ENCODE data around the gene MERTK. TPM values are rescaled to one million over a fixed set of nuclear protein-coding genes. Genes with fewer than 3 reads are reported as not detected.

The MERTK gene
- total and polyA plus RNA-seq, 2 donors from 2014 or later = 9.2 to 32.2 TPM

GRCh38 chr2:111972955-111973565 is 74.7 kb downstream of the MERTK start:
- Histone ChIP-seq H3K9ac (ENCODE audit: low read length in 3 of 3) (no peak overlapping the region), H3K4me3 (ENCODE audit: low read length in 3 of 3) (no peak overlapping the region), H3K4me1 (ENCODE audit: control insufficient read depth in 2 of 3, insufficient read depth in 2 of 3, low read depth in 1 of 3, low read length in 3 of 3) (peaks cover 0 to 5% (median 2%) of the 10 kb centered on the region in 3 donors), H3K27ac (ENCODE audit: low read depth in 2 of 2, low read length in 2 of 2) (peak overlapping the region in 1 of 2 donors; percentile 70), H3K36me3 (ENCODE audit: control insufficient read depth in 2 of 3, insufficient read depth in 3 of 3, low read length in 3 of 3) (peaks cover 0 to 7% (median 5%) of the 10 kb centered on the region in 3 donors), H3K9me3 (ENCODE audit: control insufficient read depth in 2 of 3, insufficient read depth in 1 of 3, low read length in 3 of 3) (no peaks in the 10 kb centered on the region), H3K27me3 (ENCODE audit: control insufficient read depth, insufficient read depth, low read length) (no peaks in the 10 kb centered on the region)
- intact Hi-C loops (cut with DNase I) = no loop called here
- FAIRE-seq = no peak
- peak in 1 of 5 donors; percentile 12 for DNase-seq
- no peak for TF ChIP-seq CTCF (IDR thresholded peaks at IDR 0.05; ENCODE audit: borderline replicate concordance, extremely low read depth, insufficient read depth)

GRCh38 chr2:111973701-111974100 is 75.3 kb downstream of the MERTK start:
- Histone ChIP-seq H3K36me3 (ENCODE audit: control insufficient read depth in 2 of 3, insufficient read depth in 3 of 3, low read length in 3 of 3) (peaks cover 0 to 4% (median 2%) of the 10 kb centered on the region in 3 donors), H3K27me3 (ENCODE audit: control insufficient read depth, insufficient read depth, low read length) (no peaks in the 10 kb centered on the region), H3K4me3 (ENCODE audit: low read length in 3 of 3) (no peak overlapping the region), H3K9ac (ENCODE audit: low read length in 3 of 3) (no peak overlapping the region), H3K4me1 (ENCODE audit: control insufficient read depth in 2 of 3, insufficient read depth in 2 of 3, low read depth in 1 of 3, low read length in 3 of 3) (peaks cover 0 to 5% (median 2%) of the 10 kb centered on the region in 3 donors), H3K27ac (ENCODE audit: low read depth in 2 of 2, low read length in 2 of 2) (peak overlapping the region in 1 of 2 donors; percentile 70), H3K9me3 (ENCODE audit: control insufficient read depth in 2 of 3, insufficient read depth in 1 of 3, low read length in 3 of 3) (no peaks in the 10 kb centered on the region)
- intact Hi-C loops (cut with DNase I) = no loop called here
- no peak for TF ChIP-seq CTCF (IDR thresholded peaks at IDR 0.05; ENCODE audit: borderline replicate concordance, extremely low read depth, insufficient read depth)
- no peak for DNase-seq
- no peak for FAIRE-seq

GRCh38 chr2:111975053-111975552 is 76.7 kb downstream of the MERTK start:
- H3K4me1 ChIP-seq (ENCODE audit: control insufficient read depth in 2 of 3, insufficient read depth in 2 of 3, low read depth in 1 of 3, low read length in 3 of 3) = peaks cover 0 to 5% (median 2%) of the 10 kb centered on the region in 3 donors
- no peaks in the 10 kb centered on the region for H3K9me3 ChIP-seq (ENCODE audit: control insufficient read depth in 2 of 3, insufficient read depth in 1 of 3, low read length in 3 of 3)
- no peaks in the 10 kb centered on the region for H3K27me3 ChIP-seq (ENCODE audit: control insufficient read depth, insufficient read depth, low read length)
- H3K36me3 ChIP-seq (ENCODE audit: control insufficient read depth in 2 of 3, insufficient read depth in 3 of 3, low read length in 3 of 3) = peaks cover 0 to 4% (median 2%) of the 10 kb centered on the region in 3 donors
- FAIRE-seq (no peak), DNase-seq (peak in 1 of 5 donors; percentile 78)
- no peak for TF ChIP-seq CTCF (IDR thresholded peaks at IDR 0.05; ENCODE audit: borderline replicate concordance, extremely low read depth, insufficient read depth)
- intact Hi-C loops (cut with DNase I) = no loop called here
- H3K9ac ChIP-seq (ENCODE audit: low read length in 3 of 3) = no peak overlapping the region
- no peak overlapping the region for H3K27ac ChIP-seq (ENCODE audit: low read depth in 2 of 2, low read length in 2 of 2)
- H3K4me3 ChIP-seq (ENCODE audit: low read length in 3 of 3) = no peak overlapping the region

Measured in kidney (tissue), 14 donors.